NCI-H2107 treated with DMSO at 0.1 percent for 48 hours (cell line): ENCODE measurements around the gene ANKRD11.
"Not testable (repeated sequence)": the region's sequence is repeated elsewhere in the genome, so short reads cannot be mapped to it uniquely, and the experiment has no call there.

Experiments used
- DNase-seq: peaks from one replicate; lab custom pipeline; 2025; ENCODE audit not compliant: unreplicated experiment; lab: John Stamatoyannopoulos, UW

The ANKRD11 gene

DNA sequence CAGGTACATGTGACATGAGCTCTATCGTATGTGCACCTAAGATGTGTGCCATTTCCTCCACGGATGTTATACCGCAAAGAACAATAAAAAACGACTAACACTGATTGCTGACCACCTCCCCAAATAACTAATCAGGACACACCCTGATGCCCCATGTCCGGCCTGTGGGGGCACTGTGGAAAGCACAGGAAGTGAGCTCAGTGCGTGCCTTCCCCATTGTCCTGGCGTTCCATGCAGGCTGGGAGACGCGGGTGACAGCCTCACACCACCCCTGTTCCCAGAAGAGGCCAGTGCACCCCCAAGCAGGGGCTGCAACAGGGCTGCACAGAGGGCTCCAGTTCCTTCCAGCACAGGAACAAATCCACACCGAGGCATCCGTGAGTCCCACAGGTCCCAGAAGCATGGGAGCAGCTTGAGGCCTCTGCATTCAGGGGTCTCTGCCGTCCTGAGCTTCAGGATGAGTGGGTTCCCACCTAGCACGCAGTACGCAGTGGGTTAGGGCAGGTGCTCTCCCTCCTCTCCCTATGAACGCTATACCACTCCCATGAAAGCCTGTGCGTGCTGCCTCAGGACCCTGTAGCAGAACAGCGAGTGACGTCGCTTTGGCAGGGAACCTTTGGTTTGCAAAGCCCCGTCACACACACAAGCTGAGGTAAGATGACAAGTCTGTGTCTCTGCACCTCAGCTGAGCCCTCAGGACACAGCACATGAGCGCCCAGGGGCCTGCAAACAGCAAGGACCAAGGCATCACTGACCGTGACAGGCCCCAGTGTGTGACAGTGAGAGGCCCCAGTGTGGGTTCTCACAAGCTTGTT lies 155.2 kb downstream of the ANKRD11 start:
- no peak for DNase-seq

DNA sequence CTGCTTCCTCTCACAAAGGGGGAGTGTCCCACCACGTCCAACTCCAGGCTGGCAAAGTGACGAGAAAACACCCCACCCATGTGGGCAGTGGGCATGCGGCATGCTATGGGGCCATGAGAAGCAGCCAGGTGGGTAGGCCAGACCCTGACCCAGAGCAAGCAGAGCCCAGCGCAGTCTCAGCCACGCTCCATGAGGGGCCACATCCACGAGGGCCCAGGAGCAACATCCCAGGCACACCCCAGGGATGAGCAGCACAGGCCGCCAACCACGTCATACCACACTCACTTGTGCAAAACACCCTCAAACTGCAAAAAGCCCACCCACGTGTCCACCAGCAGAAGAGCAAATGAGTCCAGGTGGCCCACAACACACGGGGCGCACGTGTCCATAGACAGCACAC lies 155.9 kb downstream of the ANKRD11 start:
- no peak for DNase-seq

- DNase-seq: no peak
Observed at GRCh38 chr16:89334050-89334449, 156.3 kb downstream of the ANKRD11 start.

DNA sequence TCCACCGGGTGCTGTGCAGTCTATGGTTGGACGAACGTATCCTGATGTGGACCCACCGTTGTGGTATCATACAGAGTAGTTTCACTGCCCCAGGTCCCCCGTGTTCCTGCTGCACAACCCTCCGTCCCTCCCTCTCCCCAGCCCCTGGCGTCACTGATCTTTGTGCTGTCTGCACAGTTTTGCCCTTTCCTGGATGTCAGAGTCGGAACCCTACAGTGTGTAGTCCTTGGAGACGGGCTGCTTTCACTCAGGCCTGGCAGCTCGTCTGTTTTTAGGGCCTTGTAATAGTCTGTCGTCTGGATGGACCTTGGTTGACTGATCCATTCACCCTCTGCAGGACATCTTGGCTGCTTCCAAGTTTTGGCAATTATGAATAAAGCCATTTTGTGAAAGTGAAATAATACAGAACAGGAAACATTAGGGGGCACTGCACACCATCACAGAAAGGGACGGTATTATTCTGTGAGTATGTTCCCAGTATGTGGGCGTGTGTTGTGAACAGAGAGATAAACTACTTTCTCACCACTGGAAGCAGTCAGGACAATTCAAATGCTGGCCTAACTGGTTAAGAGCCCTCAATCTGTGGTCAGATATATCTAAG lies 156.9 kb downstream of the ANKRD11 start:
- peak; percentile 21 for DNase-seq

DNA sequence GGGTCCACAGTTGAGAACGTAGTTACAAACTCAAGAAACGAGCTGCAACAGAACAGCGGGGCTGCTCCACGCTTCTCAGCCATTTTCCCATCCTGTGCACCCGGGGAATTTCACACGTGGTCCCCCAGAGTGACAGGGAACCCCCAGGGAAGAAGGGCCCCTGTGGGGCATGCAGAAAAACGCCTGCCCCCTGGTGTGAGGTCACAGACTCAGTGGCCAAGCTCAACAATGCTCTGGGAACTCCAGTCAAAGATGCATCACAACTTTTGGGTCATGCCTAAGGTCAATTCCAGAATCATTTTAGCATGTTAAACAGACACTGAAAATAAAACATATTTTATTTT lies 157.5 kb downstream of the ANKRD11 start:
- DNase-seq: no peak

- DNase-seq: no peak
Observed at GRCh38 chr16:89332243-89332901, 158.0 kb downstream of the ANKRD11 start.

- no peak for DNase-seq
Observed at GRCh38 chr16:89331371-89332109, 158.8 kb downstream of the ANKRD11 start.

DNA sequence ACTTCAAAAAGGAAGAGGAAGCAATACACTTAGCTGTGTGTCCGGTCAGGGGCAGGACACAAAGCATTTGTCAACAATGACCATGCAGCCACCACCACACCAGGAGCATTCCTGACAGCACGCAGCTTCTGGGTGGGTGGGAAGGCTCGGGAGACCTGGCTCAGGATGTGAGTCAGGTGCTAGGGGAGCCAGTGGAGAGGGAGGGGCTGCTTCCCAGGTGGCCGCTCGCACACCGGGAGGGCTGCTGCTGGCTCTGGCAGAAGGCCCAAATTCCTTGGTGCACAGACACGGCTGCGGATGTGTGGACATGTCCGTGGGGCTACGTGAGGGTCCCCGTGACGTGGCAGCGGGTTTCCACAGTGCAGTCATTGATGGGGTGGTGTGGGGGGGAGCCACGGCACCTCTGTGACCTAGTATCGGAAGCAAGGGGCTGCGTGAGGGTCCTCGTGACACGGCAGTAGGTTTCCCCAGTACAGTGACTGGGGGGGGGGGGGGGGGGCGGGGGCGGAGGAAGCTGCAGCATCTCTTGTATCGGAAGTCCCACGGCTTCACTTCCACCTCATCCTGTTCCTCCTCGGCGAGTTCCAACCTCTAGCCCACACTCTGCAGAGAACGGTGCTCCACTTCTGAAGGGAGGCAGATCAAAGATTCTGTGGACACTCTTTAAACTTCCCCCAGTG lies 160.0 kb downstream of the ANKRD11 start:
- DNase-seq: no peak

DNA sequence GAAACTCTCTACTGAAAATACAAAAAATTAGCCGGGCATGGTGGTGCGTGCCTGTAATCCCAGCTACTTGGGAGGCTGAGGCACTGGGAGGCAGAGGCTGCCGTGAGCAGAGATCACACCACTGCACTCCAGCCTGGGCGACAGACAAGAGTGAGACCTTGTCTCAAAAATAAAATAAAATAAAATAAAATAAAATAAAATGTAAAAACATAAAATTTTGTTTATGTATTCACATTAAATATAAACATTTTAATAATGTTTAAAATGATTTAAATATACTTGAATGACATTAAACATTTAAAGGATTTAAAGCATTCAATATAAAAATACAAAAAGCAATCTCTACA lies 160.6 kb downstream of the ANKRD11 start:
- not testable (repeated sequence) for DNase-seq

DNA sequence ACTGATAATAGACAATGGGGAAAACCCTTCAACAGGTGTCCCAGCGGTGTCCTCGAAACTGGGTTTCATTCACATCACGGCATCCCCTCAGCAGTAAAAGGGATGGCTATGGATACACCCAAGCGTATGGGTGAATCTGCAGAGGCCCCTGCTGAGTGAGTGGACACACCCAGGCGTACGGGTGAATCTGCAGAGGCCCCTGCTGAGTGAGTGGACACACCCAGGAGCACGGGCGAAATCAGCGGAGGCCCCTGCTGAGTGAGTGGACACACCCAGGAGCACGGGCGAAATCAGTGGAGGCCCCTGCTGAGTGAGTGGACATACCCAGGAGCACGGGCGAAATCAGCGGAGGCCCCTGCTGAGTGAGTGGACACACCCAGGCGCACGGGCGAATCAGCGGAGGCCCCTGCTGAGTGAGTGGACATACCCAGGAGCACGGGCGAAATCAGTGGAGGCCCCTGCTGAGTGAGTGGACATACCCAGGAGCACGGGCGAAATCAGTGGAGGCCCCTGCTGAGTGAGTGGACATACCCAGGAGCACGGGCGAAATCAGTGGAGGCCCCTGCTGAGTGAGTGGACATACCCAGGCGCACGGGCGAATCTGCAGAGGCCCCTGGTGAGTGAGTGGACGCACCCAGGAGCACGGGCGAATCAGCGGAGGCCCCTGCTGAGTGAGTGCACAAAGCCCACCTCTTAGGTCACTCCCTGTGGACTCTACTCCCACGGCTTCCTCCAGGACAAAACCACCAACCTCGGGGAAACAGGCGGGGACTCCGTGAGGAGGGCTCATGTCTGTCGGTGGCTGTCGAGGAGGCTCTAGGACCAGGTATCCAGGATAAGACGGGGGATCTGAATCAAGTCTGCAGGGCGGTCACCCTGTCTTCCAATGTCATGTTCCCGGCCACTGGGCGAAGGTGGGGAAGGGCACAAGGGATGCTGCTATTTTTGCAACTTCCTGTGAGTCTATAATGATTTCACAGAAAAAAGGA lies 161.7 kb downstream of the ANKRD11 start:
- DNase-seq: not testable (repeated sequence)

GRCh38 chr16:89326721-89327120 lies 163.6 kb downstream of the ANKRD11 start:
- no peak for DNase-seq

- DNase-seq: peak; percentile 19
Observed at GRCh38 chr16:89325861-89326471, 164.4 kb downstream of the ANKRD11 start.

DNA sequence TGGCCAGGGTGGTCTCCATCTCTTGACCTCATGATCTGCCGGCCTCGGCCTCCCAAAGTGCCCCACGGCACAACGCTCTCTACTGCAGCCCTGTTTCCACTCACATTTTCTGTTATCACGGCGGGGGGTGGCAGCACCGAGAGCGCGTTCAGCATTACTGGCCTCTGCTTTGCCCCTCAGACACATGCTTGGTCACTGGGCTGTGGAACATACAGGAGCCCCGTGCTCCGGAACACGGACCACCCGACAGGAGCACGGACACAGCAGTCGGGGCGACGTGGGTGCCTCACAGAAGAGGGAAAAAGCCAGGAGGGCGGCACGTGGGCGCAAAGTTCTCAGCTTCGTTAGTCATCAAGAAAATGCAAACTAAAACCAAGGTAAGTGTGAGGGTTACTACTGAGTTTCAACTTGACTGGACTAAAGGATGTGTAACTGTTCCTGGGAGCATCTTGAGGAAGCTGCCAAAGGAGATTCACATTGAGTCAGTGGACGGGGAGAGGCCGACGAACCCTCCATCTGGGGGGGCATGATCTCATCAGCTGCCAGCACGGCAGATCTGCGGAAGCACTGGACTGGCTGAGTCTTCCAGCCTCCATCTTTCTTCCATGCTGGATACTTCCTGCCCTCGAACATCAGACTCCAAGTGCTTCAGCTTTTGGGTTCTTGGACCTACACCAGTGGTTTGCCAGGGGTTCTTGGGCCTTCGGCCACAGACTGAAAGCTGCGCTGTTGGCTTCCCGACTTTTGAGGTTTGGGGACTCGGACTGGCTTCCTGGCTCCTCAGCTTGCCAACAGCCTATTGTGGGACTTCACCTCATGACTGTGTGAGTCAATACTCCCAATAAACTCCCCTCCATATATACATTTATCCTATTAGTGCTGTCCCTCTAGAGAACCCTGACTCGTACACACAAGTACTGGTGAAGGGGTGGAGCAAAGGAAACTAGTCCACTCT lies 166.0 kb downstream of the ANKRD11 start:
- DNase-seq: no peak

DNA sequence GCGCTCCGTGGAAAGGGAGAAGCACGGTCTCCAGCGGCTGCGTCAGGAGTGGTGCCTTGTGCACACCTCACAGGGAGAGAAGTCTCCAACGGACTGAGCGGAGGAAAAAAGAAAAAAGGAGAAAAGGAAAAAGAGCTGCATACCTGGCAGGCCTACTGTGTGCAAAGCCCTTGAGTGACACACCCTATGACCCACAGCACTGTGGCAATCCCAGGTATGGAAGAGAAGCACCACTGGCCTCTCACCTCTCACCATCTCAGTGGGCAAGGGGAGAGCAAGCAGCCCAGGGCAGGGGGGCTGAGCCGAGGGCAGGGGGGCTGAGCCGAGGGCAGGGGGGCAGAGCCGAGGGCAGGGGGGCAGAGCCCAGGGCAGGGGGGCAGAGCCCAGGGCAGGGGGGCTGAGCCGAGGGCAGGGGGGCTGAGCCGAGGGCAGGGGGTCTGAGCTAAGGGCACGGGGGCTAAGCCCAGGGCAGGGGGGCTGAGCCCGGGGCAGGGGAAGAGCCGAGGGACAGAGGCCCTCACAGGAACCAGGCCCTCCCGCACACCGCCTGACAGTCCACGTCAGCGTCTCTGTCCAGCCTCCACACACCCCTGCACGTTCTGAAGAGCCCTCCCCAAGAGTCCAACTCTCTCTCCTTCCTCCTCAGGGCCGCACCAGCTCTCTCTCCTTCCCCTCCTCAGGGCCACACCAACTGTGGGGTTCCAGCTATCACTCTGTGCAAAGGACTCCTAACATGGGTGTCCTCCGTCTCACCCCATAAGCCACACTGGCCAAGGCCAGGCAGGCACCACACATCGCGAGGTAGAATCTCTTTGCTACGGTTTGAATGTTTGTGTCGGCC lies 167.0 kb downstream of the ANKRD11 start:
- no peak for DNase-seq

GRCh38 chr16:89322321-89323119 lies 167.8 kb downstream of the ANKRD11 start:
- DNase-seq: peak; percentile 42

- DNase-seq: peak; percentile 57
Observed at GRCh38 chr16:89320782-89321501, 169.4 kb downstream of the ANKRD11 start.
